Activated naive CD8-positive, alpha-beta T cell treated with anti-CD3 and anti-CD28 coated beads, Interleukin-2, amount 10 ng/mL, durations not matched to agents 7 days and 5 days (primary cell): ENCODE results near the gene TBRG1. TPM values are rescaled to one million over a fixed set of nuclear protein-coding genes. Genes with fewer than 3 reads are reported as not detected.
"Not testable (repeated sequence)": the region's sequence is repeated elsewhere in the genome, so short reads cannot be mapped to it uniquely, and the experiment has no call there.

ENCODE experiments used
- ATAC-seq: fragments of 150-1000 bp; cut with Tn5 transposase; one replicate; pipeline ENCODE4 v1.10.0; 2021; ENCODE audit warnings: low read depth, moderate library complexity
- POLR2A ChIA-PET: fragments of 350-600 bp; sonication (Branson Sonifier 250); formaldehyde crosslinking; loops from one replicate; lab custom pipeline; 2021; ENCODE audit warnings: antibody characterized with exemption; lab: Charles Lee
- DNase-seq: peaks from one replicate; pipeline ENCODE4 v3.0.0; 2021
- H3K27ac Mint-ChIP-seq: one replicate; pipeline ENCODE4 v1.8.0; 2022; ENCODE audit warnings: mild to moderate bottlenecking, mixed read lengths
- H3K27me3 Mint-ChIP-seq: one replicate; pipeline ENCODE4 v1.8.0; 2022; ENCODE audit warnings: mild to moderate bottlenecking, moderate library complexity, mixed read lengths
- H3K36me3 Mint-ChIP-seq: one replicate; pipeline ENCODE4 v1.8.0; 2021; ENCODE audit warnings: mild to moderate bottlenecking, mixed read lengths
- H3K4me1 Mint-ChIP-seq: one replicate; pipeline ENCODE4 v1.8.0; 2021; ENCODE audit warnings: mixed read lengths
- H3K4me3 Mint-ChIP-seq: one replicate; pipeline ENCODE4 v1.8.0; 2022; ENCODE audit warnings: mild to moderate bottlenecking, moderate library complexity, mixed read lengths
- H3K9me3 Mint-ChIP-seq: one replicate; pipeline ENCODE4 v1.8.0; 2021; ENCODE audit warnings: mixed read lengths
- total RNA-seq, 2 experiments: library from RNA; stranded (reverse); gene quantifications; one replicate each; pipeline ENCODE4 v1.2.3, GENCODE V29; 2021

The TBRG1 gene
- total RNA-seq, 2 experiments from 2014 or later = 53.1 to 55.3 TPM

GRCh38 chr11:124600621-124601320, 21.9 kb upstream of the TBRG1 start:
- no peak for ATAC-seq
- H3K27me3 Mint-ChIP-seq = peaks cover 18% of the 10 kb centered on the region

GRCh38 chr11:124602193-124602592, 20.5 kb upstream of the TBRG1 start:
- H3K9me3 Mint-ChIP-seq = no peaks in the 10 kb centered on the region
- no peaks in the 10 kb centered on the region for H3K36me3 Mint-ChIP-seq
- peaks cover 3% of the 10 kb centered on the region for H3K4me1 Mint-ChIP-seq
- ATAC-seq = no peak
- peaks cover 15% of the 10 kb centered on the region for H3K27me3 Mint-ChIP-seq
- DNase-seq = no peak
- POLR2A ChIA-PET = interaction anchor here (0.6 kb wide), 1 partner anchor 72 kb away, joined by 3 read pairs; the partner anchor contains the start of gene SPA17
- no peak overlapping the region for H3K4me3 Mint-ChIP-seq
- no peak overlapping the region for H3K27ac Mint-ChIP-seq

More at GRCh38 chr11:124600621-124601320, 21.9 kb upstream of the TBRG1 start:
- DNase-seq = no peak
- no peaks in the 10 kb centered on the region for H3K9me3 Mint-ChIP-seq
- POLR2A ChIA-PET = no interaction called here
- H3K4me1 Mint-ChIP-seq = peaks cover 1% of the 10 kb centered on the region
- no peak overlapping the region for H3K27ac Mint-ChIP-seq
- H3K4me3 Mint-ChIP-seq = no peak overlapping the region
- H3K36me3 Mint-ChIP-seq = no peaks in the 10 kb centered on the region

GRCh38 chr11:124602723-124603122, 19.9 kb upstream of the TBRG1 start:
- POLR2A ChIA-PET, H3K4me3 Mint-ChIP-seq, ATAC-seq, DNase-seq, H3K9me3 Mint-ChIP-seq, H3K27me3 Mint-ChIP-seq, H3K4me1 Mint-ChIP-seq, H3K36me3 Mint-ChIP-seq: not testable (repeated sequence)
- peak overlapping the region; percentile 49 for H3K27ac Mint-ChIP-seq

GRCh38 chr11:124605719-124606118, 16.9 kb upstream of the TBRG1 start:
- no peak for ATAC-seq
- POLR2A ChIA-PET = no interaction called here
- H3K36me3 Mint-ChIP-seq = no peaks in the 10 kb centered on the region

GRCh38 chr11:124608147-124608546, 14.5 kb upstream of the TBRG1 start:
- DNase-seq (no peak), ATAC-seq (no peak)
- H3K4me3 Mint-ChIP-seq = no peak overlapping the region
- H3K27me3 Mint-ChIP-seq = no peaks in the 10 kb centered on the region
- H3K4me1 Mint-ChIP-seq = peaks cover 15% of the 10 kb centered on the region
- H3K27ac Mint-ChIP-seq = no peak overlapping the region
- POLR2A ChIA-PET = no interaction called here
- H3K36me3 Mint-ChIP-seq = no peaks in the 10 kb centered on the region
- no peaks in the 10 kb centered on the region for H3K9me3 Mint-ChIP-seq

More at GRCh38 chr11:124605719-124606118, 16.9 kb upstream of the TBRG1 start:
- H3K4me3 Mint-ChIP-seq = no peak overlapping the region
- H3K27me3 Mint-ChIP-seq = peaks cover 2% of the 10 kb centered on the region
- no peak for DNase-seq
- H3K9me3 Mint-ChIP-seq = no peaks in the 10 kb centered on the region
- no peak overlapping the region for H3K27ac Mint-ChIP-seq
- H3K4me1 Mint-ChIP-seq = peaks cover 3% of the 10 kb centered on the region

- DNase-seq (no peak), ATAC-seq (no peak)
- peaks cover 5% of the 10 kb centered on the region for H3K27me3 Mint-ChIP-seq
- no peak overlapping the region for H3K27ac Mint-ChIP-seq
- peaks cover 15% of the 10 kb centered on the region for H3K4me1 Mint-ChIP-seq
- no peak overlapping the region for H3K4me3 Mint-ChIP-seq
- POLR2A ChIA-PET = no interaction called here
- H3K9me3 Mint-ChIP-seq = no peaks in the 10 kb centered on the region
- H3K36me3 Mint-ChIP-seq = no peaks in the 10 kb centered on the region
Measured at GRCh38 chr11:124610295-124610694, 12.4 kb upstream of the TBRG1 start.

- DNase-seq (no peak), ATAC-seq (no peak)
- no peaks in the 10 kb centered on the region for H3K36me3 Mint-ChIP-seq
- H3K27ac Mint-ChIP-seq = peak within 1 kb of the TSS; percentile 57
- POLR2A ChIA-PET = no interaction called here
- peaks cover 12% of the 10 kb centered on the region for H3K4me1 Mint-ChIP-seq
- peaks cover 5% of the 10 kb centered on the region for H3K27me3 Mint-ChIP-seq
- no peak within 1 kb of the TSS for H3K4me3 Mint-ChIP-seq
- H3K9me3 Mint-ChIP-seq = no peaks in the 10 kb centered on the region
Measured at GRCh38 chr11:124611064-124611463, 11.6 kb upstream of the TBRG1 start, which contains the start of gene PANX3. Gene PANX3 (plus strand): TSS chr11:124611428. CDS start chr11:124611557, 129 bp downstream.

GRCh38 chr11:124612045-124612444, 10.6 kb upstream of the TBRG1 start:
- Mint-ChIP-seq H3K4me3 (no peak overlapping the region), H3K36me3 (no peaks in the 10 kb centered on the region), H3K27me3 (peaks cover 5% of the 10 kb centered on the region), H3K4me1 (peaks cover 12% of the 10 kb centered on the region), H3K27ac (peak overlapping the region; percentile 57), H3K9me3 (no peaks in the 10 kb centered on the region)
- DNase-seq = peak; percentile 34
- ATAC-seq = peak; percentile 99
- POLR2A ChIA-PET = interaction anchor here (0.7 to 1.7 kb wide), 4 partner anchors 10 to 496 kb away, joined by 3 to 5 read pairs (median 4); partner anchors contain the start of gene TBRG1

- Mint-ChIP-seq H3K4me1 (peaks cover 12% of the 10 kb centered on the region), H3K36me3 (no peaks in the 10 kb centered on the region), H3K4me3 (no peak overlapping the region), H3K27me3 (peaks cover 5% of the 10 kb centered on the region), H3K9me3 (no peaks in the 10 kb centered on the region), H3K27ac (no peak overlapping the region)
- POLR2A ChIA-PET = interaction anchor here (1.3 to 1.7 kb wide), 2 partner anchors 10 to 26 kb away, joined by 3 read pairs; no protein-coding TSS in a partner anchor
- DNase-seq (no peak), ATAC-seq (no peak)
Measured at GRCh38 chr11:124612567-124613246, 10.0 kb upstream of the TBRG1 start.

- POLR2A ChIA-PET = no interaction called here
- Mint-ChIP-seq H3K27me3 (peaks cover 4% of the 10 kb centered on the region), H3K9me3 (no peaks in the 10 kb centered on the region), H3K36me3 (no peaks in the 10 kb centered on the region), H3K4me3 (no peak overlapping the region), H3K4me1 (peaks cover 6% of the 10 kb centered on the region), H3K27ac (no peak overlapping the region)
- DNase-seq = no peak
- ATAC-seq = no peak
Measured at GRCh38 chr11:124618863-124619262, 3.8 kb upstream of the TBRG1 start.

GRCh38 chr11:124623861-124624525, 1.3 kb downstream of the TBRG1 start:
- H3K27me3 Mint-ChIP-seq = peaks cover 2% of the 10 kb centered on the region
- H3K4me1 Mint-ChIP-seq = peaks cover 16% of the 10 kb centered on the region
- peaks cover 17% of the 10 kb centered on the region for H3K36me3 Mint-ChIP-seq
- H3K27ac Mint-ChIP-seq = peak overlapping the region; percentile 95
- POLR2A ChIA-PET = no interaction called here
- no peaks in the 10 kb centered on the region for H3K9me3 Mint-ChIP-seq
- ATAC-seq = no peak
- H3K4me3 Mint-ChIP-seq = peak overlapping the region; percentile 97
- no peak for DNase-seq

GRCh38 chr11:124625504-124626168, 3.0 kb downstream of the TBRG1 start:
- peaks cover 2% of the 10 kb centered on the region for H3K27me3 Mint-ChIP-seq
- no peak overlapping the region for H3K4me3 Mint-ChIP-seq
- DNase-seq = no peak
- peaks cover 22% of the 10 kb centered on the region for H3K36me3 Mint-ChIP-seq
- ATAC-seq = no peak
- POLR2A ChIA-PET = no interaction called here
- no peaks in the 10 kb centered on the region for H3K9me3 Mint-ChIP-seq
- no peak overlapping the region for H3K27ac Mint-ChIP-seq
- peaks cover 18% of the 10 kb centered on the region for H3K4me1 Mint-ChIP-seq

- peaks cover 18% of the 10 kb centered on the region for H3K4me1 Mint-ChIP-seq
- DNase-seq = no peak
- no peak overlapping the region for H3K27ac Mint-ChIP-seq
- peaks cover 34% of the 10 kb centered on the region for H3K36me3 Mint-ChIP-seq
- no peak overlapping the region for H3K4me3 Mint-ChIP-seq
- no peaks in the 10 kb centered on the region for H3K9me3 Mint-ChIP-seq
- no peak for ATAC-seq
- H3K27me3 Mint-ChIP-seq = no peaks in the 10 kb centered on the region
- POLR2A ChIA-PET = no interaction called here
Measured at GRCh38 chr11:124627546-124627945, 4.9 kb downstream of the TBRG1 start.
